ENCODE data around the gene HDGFL1.

Gene HDGFL1

GRCh38 chr6:22582417-22583205, 13.2 kb downstream of the HDGFL1 start:
- TF ChIP-seq CSDC2 (CRISPR knock-in tag; IDR thresholded peaks at IDR 0.05) (no peak), PATZ1 (CRISPR knock-in tag; IDR thresholded peaks at IDR 0.05; ENCODE audit: borderline replicate concordance) (no peak), OSR1 (CRISPR knock-in tag; IDR thresholded peaks at IDR 0.05) (no peak), TOX (CRISPR knock-in tag; IDR thresholded peaks at IDR 0.05; ENCODE audit: borderline replicate concordance) (no peak), POU6F1 (CRISPR knock-in tag; IDR thresholded peaks at IDR 0.05; ENCODE audit: borderline replicate concordance, low read depth) (no peak), SNAI2 (CRISPR knock-in tag; IDR thresholded peaks at IDR 0.05) (no peak), ZNF565 (CRISPR knock-in tag; conservative IDR thresholded peaks at IDR 0.05; ENCODE audit: low read depth) (no peak), GLIS3 (CRISPR knock-in tag; IDR thresholded peaks at IDR 0.05) (no peak), RARB (CRISPR knock-in tag; IDR thresholded peaks at IDR 0.05) (no peak), BACH2 (CRISPR knock-in tag; IDR thresholded peaks at IDR 0.05; ENCODE audit: borderline replicate concordance) (no peak)
- TF ChIP-seq, protein P1, sequence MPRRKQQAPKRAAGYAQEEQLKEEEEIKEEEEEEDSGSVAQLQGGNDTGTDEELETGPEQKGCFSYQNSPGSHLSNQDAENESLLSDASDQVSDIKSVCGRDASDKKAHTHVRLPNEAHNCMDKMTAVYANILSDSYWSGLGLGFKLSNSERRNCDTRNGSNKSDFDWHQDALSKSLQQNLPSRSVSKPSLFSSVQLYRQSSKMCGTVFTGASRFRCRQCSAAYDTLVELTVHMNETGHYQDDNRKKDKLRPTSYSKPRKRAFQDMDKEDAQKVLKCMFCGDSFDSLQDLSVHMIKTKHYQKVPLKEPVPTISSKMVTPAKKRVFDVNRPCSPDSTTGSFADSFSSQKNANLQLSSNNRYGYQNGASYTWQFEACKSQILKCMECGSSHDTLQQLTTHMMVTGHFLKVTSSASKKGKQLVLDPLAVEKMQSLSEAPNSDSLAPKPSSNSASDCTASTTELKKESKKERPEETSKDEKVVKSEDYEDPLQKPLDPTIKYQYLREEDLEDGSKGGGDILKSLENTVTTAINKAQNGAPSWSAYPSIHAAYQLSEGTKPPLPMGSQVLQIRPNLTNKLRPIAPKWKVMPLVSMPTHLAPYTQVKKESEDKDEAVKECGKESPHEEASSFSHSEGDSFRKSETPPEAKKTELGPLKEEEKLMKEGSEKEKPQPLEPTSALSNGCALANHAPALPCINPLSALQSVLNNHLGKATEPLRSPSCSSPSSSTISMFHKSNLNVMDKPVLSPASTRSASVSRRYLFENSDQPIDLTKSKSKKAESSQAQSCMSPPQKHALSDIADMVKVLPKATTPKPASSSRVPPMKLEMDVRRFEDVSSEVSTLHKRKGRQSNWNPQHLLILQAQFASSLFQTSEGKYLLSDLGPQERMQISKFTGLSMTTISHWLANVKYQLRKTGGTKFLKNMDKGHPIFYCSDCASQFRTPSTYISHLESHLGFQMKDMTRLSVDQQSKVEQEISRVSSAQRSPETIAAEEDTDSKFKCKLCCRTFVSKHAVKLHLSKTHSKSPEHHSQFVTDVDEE (CRISPR knock-in tag; IDR thresholded peaks at IDR 0.05) = no peak
- no peak for ATAC-seq

- TF ChIP-seq CSRNP3 (CRISPR knock-in tag; IDR thresholded peaks at IDR 0.05) (no peak), ZFP3 (CRISPR knock-in tag; IDR thresholded peaks at IDR 0.05) (no peak), PPARA (CRISPR knock-in tag; IDR thresholded peaks at IDR 0.05; ENCODE audit: borderline replicate concordance) (no peak), ESRRG (CRISPR knock-in tag; IDR thresholded peaks at IDR 0.05) (no peak), RARB (CRISPR knock-in tag; IDR thresholded peaks at IDR 0.05) (no peak), SNAI2 (CRISPR knock-in tag; IDR thresholded peaks at IDR 0.05) (no peak), POU6F1 (CRISPR knock-in tag; IDR thresholded peaks at IDR 0.05; ENCODE audit: borderline replicate concordance, low read depth) (no peak), ZNF70 (CRISPR knock-in tag; IDR thresholded peaks at IDR 0.05) (no peak), TCF4 (CRISPR knock-in tag; IDR thresholded peaks at IDR 0.05; ENCODE audit: borderline replicate concordance) (no peak), OSR1 (CRISPR knock-in tag; IDR thresholded peaks at IDR 0.05) (no peak), GLIS3 (CRISPR knock-in tag; IDR thresholded peaks at IDR 0.05) (no peak), ZC3H10 (CRISPR knock-in tag; IDR thresholded peaks at IDR 0.05) (no peak), CREB5 (CRISPR knock-in tag; IDR thresholded peaks at IDR 0.05; ENCODE audit: low read depth) (no peak), ZNF565 (CRISPR knock-in tag; conservative IDR thresholded peaks at IDR 0.05; ENCODE audit: low read depth) (no peak), ISL1 (CRISPR knock-in tag; IDR thresholded peaks at IDR 0.05) (no peak)
- TF ChIP-seq, protein P1 (CRISPR knock-in tag; IDR thresholded peaks at IDR 0.05) = no peak
- ATAC-seq = no peak
These were observed 13.9 kb downstream of the HDGFL1 start for GRCh38 chr6:22583230-22583629.

All from SK-N-SH treated with all-trans-retinoic acid at 6 μM for 48 hours (cell line).